Suprapubic skin (tissue), 4 donors: ENCODE results near the gene SOCS3. TPM values are rescaled to one million over a fixed set of nuclear protein-coding genes. Genes with fewer than 3 reads are reported as not detected.

Experiments
- DNase-seq, 2 donors: peaks; one replicate each; pipeline ENCODE4 v3.0.0-alpha.2; 2019; ENCODE audit warnings: low spot score in 2 of 2
- H3K27ac ChIP-seq: fragments of 200-600 bp; sonication (generic); one replicate; pipeline ENCODE4 v1.5.1; 2019
- H3K27me3 ChIP-seq: fragments of 200-600 bp; sonication (generic); one replicate; pipeline ENCODE4 v1.5.1; 2019
- H3K36me3 ChIP-seq: fragments of 200-600 bp; sonication (generic); one replicate; pipeline ENCODE4 v1.5.1; 2019
- H3K4me1 ChIP-seq: fragments of 200-600 bp; sonication (generic); one replicate; pipeline ENCODE4 v1.5.1; 2019
- H3K4me3 ChIP-seq: fragments of 200-600 bp; sonication (generic); one replicate; pipeline ENCODE4 v1.5.1; 2019; ENCODE audit warnings: mild to moderate bottlenecking
- H3K9me3 ChIP-seq: fragments of 200-600 bp; sonication (generic); one replicate; pipeline ENCODE4 v1.5.1; 2019
- CTCF ChIP-seq, 2 donors: fragments of 200-600 bp in 1 of 2; fragments of 450-650 bp in 1 of 2; sonication (generic) in 1 of 2; IDR thresholded peaks; one replicate each; pipeline ENCODE4 v1.5.1; 2016 to 2019; ENCODE audit warnings: antibody characterized with exemption in 2 of 2, mild to moderate bottlenecking in 1 of 2, moderate library complexity in 1 of 2
- EP300 ChIP-seq: sonication (generic); formaldehyde crosslinking; IDR thresholded peaks from one replicate; pipeline ENCODE4 v1.6.1; 2017; ENCODE audit warnings: antibody characterized with exemption
- POLR2A ChIP-seq, 2 donors: fragments of 450-650 bp; IDR thresholded peaks; one replicate each; pipeline ENCODE4 v1.6.1; 2017; ENCODE audit warnings: antibody characterized with exemption in 2 of 2, mild to moderate bottlenecking in 2 of 2, moderate library complexity in 2 of 2
- POLR2AphosphoS5 ChIP-seq, 3 donors: sonication (generic); formaldehyde crosslinking; IDR thresholded peaks; one replicate each; pipeline ENCODE4 v1.6.1; 2017; ENCODE audit warnings: antibody characterized with exemption in 3 of 3
- WGBS: methylation state at CpG from one replicate; pipeline ENCODE4 v1.1.5; 2018; 5-methylcytosine and 5-hydroxymethylcytosine counted together
- total RNA-seq, 4 donors: library from RNA; depleted of rRNA; stranded (reverse); fragments of >200 nt; gene quantifications; one replicate each; pipeline ENCODE4 v1.1.0, GENCODE V29; 2016

The SOCS3 gene
- total RNA-seq, 4 donors from 2014 or later, result 33.2 to 264 (median 60.9) TPM

- TF ChIP-seq EP300 (no peak), POLR2A (IDR thresholded peaks at IDR 0.05) (no peak), POLR2AphosphoS5 (IDR thresholded peaks at IDR 0.05) (no peak), CTCF (IDR thresholded peaks at IDR 0.05) (no peak)
- WGBS, result 81% methylated on average over 9 of the region's 9 CpGs
- Histone ChIP-seq H3K4me1 (peaks cover 91% of the 10 kb centered on the region), H3K27ac (no peak overlapping the region), H3K9me3 (no peaks in the 10 kb centered on the region), H3K36me3 (peaks cover 12% of the 10 kb centered on the region), H3K27me3 (no peaks in the 10 kb centered on the region), H3K4me3 (no peak overlapping the region)
- DNase-seq, result no peak
These were observed 4.7 kb downstream of the SOCS3 start for GRCh38 chr17:78355045-78355641.

- TF ChIP-seq POLR2AphosphoS5 (IDR thresholded peaks at IDR 0.05) (no peak), POLR2A (IDR thresholded peaks at IDR 0.05) (no peak), EP300 (no peak), CTCF (IDR thresholded peaks at IDR 0.05) (no peak)
- Histone ChIP-seq H3K27ac (peak overlapping the region; percentile 90), H3K9me3 (no peaks in the 10 kb centered on the region), H3K4me3 (no peak overlapping the region), H3K27me3 (no peaks in the 10 kb centered on the region), H3K36me3 (peaks cover 12% of the 10 kb centered on the region), H3K4me1 (peaks cover 94% of the 10 kb centered on the region)
- WGBS, result 91% methylated on average over 8 of the region's 8 CpGs
- DNase-seq, result no peak
These were observed 6.0 kb downstream of the SOCS3 start for GRCh38 chr17:78353834-78354233.

- WGBS, result 40% methylated on average over 7 of the region's 16 CpGs
- Histone ChIP-seq H3K27me3 (no peaks in the 10 kb centered on the region), H3K36me3 (peaks cover 4% of the 10 kb centered on the region), H3K4me1 (peaks cover 92% of the 10 kb centered on the region), H3K4me3 (peak overlapping the region; percentile 49), H3K9me3 (no peaks in the 10 kb centered on the region), H3K27ac (peak overlapping the region; percentile 90)
- peak; percentile 97 to 98 for DNase-seq
- TF ChIP-seq POLR2AphosphoS5 (IDR thresholded peaks at IDR 0.05) (peak in 2 of 3 donors; percentile 92 to 97), POLR2A (IDR thresholded peaks at IDR 0.05) (peak in 1 of 2 donors; percentile 32), EP300 (peak; percentile 89), CTCF (IDR thresholded peaks at IDR 0.05) (no peak)
These were observed 8.3 kb downstream of the SOCS3 start for GRCh38 chr17:78351449-78352006.

- H3K27me3 ChIP-seq, result no peaks in the 10 kb centered on the region
- DNase-seq, result no peak
- peaks cover 88% of the 10 kb centered on the region for H3K4me1 ChIP-seq
- no peaks in the 10 kb centered on the region for H3K9me3 ChIP-seq
- no peak overlapping the region for H3K4me3 ChIP-seq
- 70% methylated on average over 4 of the region's 4 CpGs for WGBS
- TF ChIP-seq CTCF (IDR thresholded peaks at IDR 0.05) (no peak), POLR2AphosphoS5 (IDR thresholded peaks at IDR 0.05) (no peak), EP300 (no peak), POLR2A (IDR thresholded peaks at IDR 0.05) (no peak)
- no peaks in the 10 kb centered on the region for H3K36me3 ChIP-seq
- peak overlapping the region; percentile 24 for H3K27ac ChIP-seq
These were observed 9.8 kb downstream of the SOCS3 start for GRCh38 chr17:78349891-78350642.
